ENCODE data around the gene PTPRE. TPM values are rescaled to one million over a fixed set of nuclear protein-coding genes. Genes with fewer than 3 reads are reported as not detected.

Gene PTPRE
- total RNA-seq, 1 experiment from 2014 or later: 0.70 TPM

GRCh38 chr10:127980898-127981297, 74.0 kb downstream of the PTPRE start:
- H3T11ph ChIP-seq (ENCODE audit: low read length): no peak overlapping the region
- H3K79me1 ChIP-seq (ENCODE audit: insufficient read depth, low read depth, low read length, poor library complexity, severe bottlenecking): no peaks in the 10 kb centered on the region
- no peak overlapping the region for H2BK5ac ChIP-seq (ENCODE audit: insufficient read length, low read length)
- H3K27me3 ChIP-seq (ENCODE audit: insufficient read depth, low read length): no peaks in the 10 kb centered on the region
- no peak overlapping the region for H3K9ac ChIP-seq (ENCODE audit: extremely low read depth, insufficient read length, low read length)
- H3K18ac ChIP-seq (ENCODE audit: insufficient read length, low read depth, low read length): no peak overlapping the region
- H3K14ac ChIP-seq (ENCODE audit: insufficient read depth, low read length): no peak overlapping the region
- no peak overlapping the region for H3K23ac ChIP-seq (ENCODE audit: insufficient read length, low read depth, low read length)
- peaks cover 5% of the 10 kb centered on the region for H3K9me3 ChIP-seq (ENCODE audit: control insufficient read depth, low read depth, low read length)
- Mint-ChIP-seq H3K27me3 (ENCODE audit: low read depth) (peaks cover 1% of the 10 kb centered on the region; the same call in 1 of the 2 replicates), H3K9me3 (peaks cover 8 to 10% of the 10 kb centered on the region in 2 experiments; a peak in 4 of 5 replicates), H3K4me3 (no peak overlapping the region), H3K36me3 (ENCODE audit: insufficient read depth in 1 of 3, low read depth in 3 of 3) (0 out of 7 replicates have a peak, but pooled peaks cover 0 to 1% (median 0%) of the 10 kb centered on the region in 3 experiments), H3K4me1 (peaks cover 14 to 17% of the 10 kb centered on the region in 2 experiments), H3K27ac (no peak overlapping the region)
- H2AK5ac ChIP-seq (ENCODE audit: insufficient read length, low read length): no peak overlapping the region
- no peak overlapping the region for H4K5ac ChIP-seq (ENCODE audit: insufficient read length, low read depth, low read length)
- H2AFZ ChIP-seq (ENCODE audit: low read length): no peak overlapping the region
- H2BK20ac ChIP-seq (ENCODE audit: low read depth, low read length, poor library complexity, severe bottlenecking): no peak overlapping the region
- H2BK15ac ChIP-seq (ENCODE audit: low read depth, low read length): no peak overlapping the region
- H3K4ac ChIP-seq (ENCODE audit: low read depth, low read length): no peak overlapping the region
- no peak overlapping the region for H4K8ac ChIP-seq (replicated peaks; ENCODE audit: insufficient read length, low read depth, low read length)
- no peaks in the 10 kb centered on the region for H4K20me1 ChIP-seq (ENCODE audit: control insufficient read depth, insufficient read depth, insufficient read length)
- H2BK120ac ChIP-seq (ENCODE audit: low read depth, low read length, poor library complexity, severe bottlenecking): no peak overlapping the region
- H2BK12ac ChIP-seq (ENCODE audit: insufficient read length, low read depth, low read length): no peak overlapping the region
- H3K23me2 ChIP-seq (ENCODE audit: insufficient read length, low read depth, low read length, poor library complexity, severe bottlenecking): no peaks in the 10 kb centered on the region
- DNase-seq: no peak
- no peaks in the 10 kb centered on the region for H3K79me2 ChIP-seq (ENCODE audit: insufficient read depth, low read length)
- H3K4me2 ChIP-seq (ENCODE audit: insufficient read depth, insufficient read length, low read length): no peak overlapping the region
- no peak overlapping the region for H3K27ac ChIP-seq (ENCODE audit: insufficient read length, low read depth, low read length)
- H4K91ac ChIP-seq (ENCODE audit: insufficient read length, low read depth, low read length): no peak overlapping the region
- no peak for TF ChIP-seq CTCF (conservative IDR thresholded peaks at IDR 0.05)
- WGBS (ENCODE audit: extremely low coverage, insufficient read length, low lambda C conversion rate): no CpG with 5 or more reads among the region's 4 CpGs
- no peaks in the 10 kb centered on the region for H3K4me1 ChIP-seq (ENCODE audit: insufficient read depth, low read length)
- H3K56ac ChIP-seq (ENCODE audit: insufficient read length, low read depth, low read length): no peak overlapping the region

Measured in H9 (cell line).